Stimulated activated naive CD8-positive, alpha-beta T cell treated with anti-CD3 and anti-CD28 coated beads, Interleukin-15, Interleukin-2, amounts not matched to agents 100 ng/mL and 50 ng/mL, for 24 hours (primary cell): Measurements from ENCODE around the gene EXOC4.
"Not testable (repeated sequence)": the region's sequence is repeated elsewhere in the genome, so short reads cannot be mapped to it uniquely, and the experiment has no call there.

ENCODE experiments used
- H3K27ac Mint-ChIP-seq: one replicate; pipeline ENCODE4 v1.8.0; 2021; ENCODE audit warnings: mild to moderate bottlenecking, mixed read lengths
- H3K27me3 Mint-ChIP-seq: one replicate; pipeline ENCODE4 v1.8.0; 2021; ENCODE audit warnings: mixed read lengths
- H3K36me3 Mint-ChIP-seq: one replicate; pipeline ENCODE4 v1.8.0; 2021; ENCODE audit warnings: low read depth, mixed read lengths
- H3K4me1 Mint-ChIP-seq: one replicate; pipeline ENCODE4 v1.8.0; 2021; ENCODE audit warnings: low read depth, mixed read lengths
- H3K4me3 Mint-ChIP-seq: one replicate; pipeline ENCODE4 v1.8.0; 2021; ENCODE audit warnings: mild to moderate bottlenecking, mixed read lengths
- H3K9me3 Mint-ChIP-seq: one replicate; pipeline ENCODE4 v1.8.0; 2021; ENCODE audit warnings: mixed read lengths

The EXOC4 gene

DNA sequence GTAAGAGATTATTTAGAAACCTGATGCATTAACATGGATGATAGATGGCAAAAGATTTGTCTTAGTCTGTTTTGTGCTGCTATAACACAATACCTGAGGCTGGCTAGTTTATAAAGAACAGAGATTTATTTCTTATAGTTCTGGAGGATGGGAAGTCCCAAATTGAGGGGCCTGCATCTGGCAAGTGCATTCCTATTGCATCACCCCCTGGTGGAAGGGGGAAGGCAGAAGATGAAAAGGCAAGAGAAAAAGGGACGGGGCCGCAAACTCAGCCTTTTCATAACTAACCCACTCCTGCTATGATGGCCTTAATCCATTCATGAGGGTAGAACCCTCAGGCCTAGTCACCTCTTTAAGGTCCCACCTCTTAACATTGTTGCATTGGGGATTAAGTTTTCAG, 720.8 kb downstream of the EXOC4 start:
- peaks cover 9% of the 10 kb centered on the region for H3K36me3 Mint-ChIP-seq
- no peak overlapping the region for H3K27ac Mint-ChIP-seq
- H3K4me3 Mint-ChIP-seq = no peak overlapping the region
- peaks cover 5% of the 10 kb centered on the region for H3K9me3 Mint-ChIP-seq
- no peaks in the 10 kb centered on the region for H3K27me3 Mint-ChIP-seq
- H3K4me1 Mint-ChIP-seq = no peaks in the 10 kb centered on the region

DNA sequence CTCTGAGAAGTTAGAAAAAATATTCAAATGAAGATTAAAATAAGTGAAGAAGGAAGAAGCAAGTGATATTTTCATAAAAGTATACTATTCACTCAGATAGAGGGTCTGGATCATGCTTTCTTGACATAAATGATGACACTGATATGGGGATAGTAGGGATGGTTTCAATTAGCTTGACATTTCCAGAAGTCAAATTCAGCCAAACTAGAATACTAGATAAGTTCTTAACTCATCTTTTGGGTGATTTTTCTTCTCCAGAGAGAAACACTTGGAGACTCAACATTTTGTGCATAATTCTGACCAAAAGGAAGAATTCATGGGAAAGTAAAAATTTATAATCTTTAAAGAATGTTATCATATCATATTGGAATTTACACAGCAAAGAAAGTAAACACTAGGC, 722.3 kb downstream of the EXOC4 start:
- no peak overlapping the region for H3K27ac Mint-ChIP-seq
- no peaks in the 10 kb centered on the region for H3K4me1 Mint-ChIP-seq
- H3K36me3 Mint-ChIP-seq = peaks cover 5% of the 10 kb centered on the region
- H3K9me3 Mint-ChIP-seq = peaks cover 4% of the 10 kb centered on the region
- H3K27me3 Mint-ChIP-seq = no peaks in the 10 kb centered on the region
- no peak overlapping the region for H3K4me3 Mint-ChIP-seq

DNA sequence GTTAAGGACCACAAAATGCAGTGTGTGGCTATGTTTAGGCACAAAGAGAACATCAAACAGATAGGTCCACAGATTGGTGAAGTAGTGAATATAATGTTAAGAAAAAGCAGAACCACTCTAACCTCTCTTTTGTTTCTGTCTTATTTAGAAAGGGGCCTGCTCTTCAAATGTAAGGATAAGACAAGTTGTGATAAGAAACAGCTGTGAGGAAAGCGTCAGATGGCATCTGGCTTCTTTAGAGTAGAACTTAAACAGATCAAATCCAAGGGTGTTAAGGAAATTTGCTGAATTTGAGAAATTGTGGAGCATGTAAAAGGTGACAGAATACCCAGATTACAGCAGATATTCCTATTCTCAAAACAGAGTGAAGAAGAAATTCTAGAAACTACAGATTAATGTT, 723.3 kb downstream of the EXOC4 start:
- Mint-ChIP-seq H3K27ac (no peak overlapping the region), H3K27me3 (no peaks in the 10 kb centered on the region), H3K4me3 (no peak overlapping the region), H3K9me3 (peaks cover 5% of the 10 kb centered on the region), H3K4me1 (no peaks in the 10 kb centered on the region), H3K36me3 (peaks cover 6% of the 10 kb centered on the region)

DNA sequence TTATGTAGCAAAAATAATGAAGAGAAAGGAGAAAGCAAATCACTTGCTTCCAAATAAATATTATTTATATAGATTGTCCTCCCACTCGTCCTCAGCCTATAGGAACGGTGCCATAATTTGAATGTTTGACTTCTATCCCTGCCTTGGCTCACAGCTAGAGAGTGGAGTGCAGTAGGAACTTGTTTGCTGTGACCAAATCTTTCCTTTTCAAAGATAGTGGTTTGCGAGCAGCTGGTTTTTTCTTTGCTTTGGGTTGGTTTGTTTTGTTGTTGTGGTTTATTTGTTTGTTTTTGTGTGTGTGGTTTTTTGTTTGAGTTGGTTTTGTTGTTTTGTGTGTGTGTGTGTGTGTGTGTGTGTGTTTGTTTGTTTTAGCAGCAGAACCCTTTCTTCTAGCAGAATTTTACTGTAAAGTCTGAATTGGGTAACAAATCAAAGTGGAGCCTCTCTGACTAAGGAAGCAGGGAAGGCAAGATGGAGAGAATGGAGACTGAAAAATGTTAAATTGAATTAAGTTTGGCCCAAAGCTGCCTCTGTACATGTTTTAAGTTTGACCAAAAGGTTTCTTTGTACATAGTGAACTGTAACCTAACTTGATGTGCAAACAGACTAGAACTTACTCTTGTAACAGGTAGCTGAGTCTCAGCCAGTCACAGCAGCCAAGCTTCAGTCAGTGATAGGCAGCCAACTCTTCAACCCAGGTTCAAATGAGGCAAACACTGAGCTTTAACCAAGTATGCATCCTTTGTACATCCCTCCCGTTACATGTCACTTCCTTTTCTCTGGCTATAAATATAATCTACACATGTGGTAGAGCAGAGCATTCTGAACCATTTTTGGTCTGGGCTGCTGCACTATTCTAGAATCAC, 724.8 kb downstream of the EXOC4 start:
- no peaks in the 10 kb centered on the region for H3K4me1 Mint-ChIP-seq
- H3K36me3 Mint-ChIP-seq = peaks cover 6% of the 10 kb centered on the region
- H3K27me3 Mint-ChIP-seq = no peaks in the 10 kb centered on the region
- H3K27ac Mint-ChIP-seq = no peak overlapping the region
- no peak overlapping the region for H3K4me3 Mint-ChIP-seq
- H3K9me3 Mint-ChIP-seq = peaks cover 5% of the 10 kb centered on the region

DNA sequence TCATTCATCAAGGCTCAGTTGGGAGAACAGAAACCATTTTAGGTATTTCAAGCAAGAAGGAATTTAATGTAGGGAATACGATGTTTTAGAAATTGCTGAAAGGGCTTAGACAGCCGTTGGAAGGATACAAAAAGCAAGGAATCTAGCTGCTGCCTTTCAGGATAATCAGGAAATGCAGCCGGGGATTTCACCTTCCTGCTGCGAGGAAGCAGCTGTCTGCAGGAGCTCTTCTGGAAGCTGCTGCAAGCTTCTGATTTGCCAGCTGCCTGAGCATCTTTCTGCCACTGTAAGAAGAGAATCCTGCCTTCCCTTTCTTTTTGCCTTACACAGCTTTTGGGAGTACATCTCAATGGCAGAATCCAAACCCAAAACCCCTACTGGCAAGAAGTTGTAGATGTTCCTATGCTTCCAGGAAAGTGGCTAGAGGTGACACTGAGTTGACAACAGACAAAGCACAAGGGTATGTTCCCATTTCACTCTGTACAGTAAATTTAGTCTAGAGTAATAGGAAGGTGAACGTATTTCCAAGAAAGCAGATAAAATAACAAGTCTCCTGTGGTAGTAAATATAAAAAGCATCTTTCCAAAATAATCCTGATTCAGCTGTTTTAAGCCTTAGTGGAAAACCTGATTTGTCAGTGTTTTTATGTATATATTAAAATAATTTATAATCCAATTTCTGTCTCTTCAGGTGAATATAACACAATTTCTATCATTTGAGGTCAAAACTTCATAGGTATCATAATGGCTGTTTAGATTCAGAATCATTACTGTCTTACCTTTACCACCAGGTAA, 725.8 kb downstream of the EXOC4 start:
- no peaks in the 10 kb centered on the region for H3K27me3 Mint-ChIP-seq
- peaks cover 5% of the 10 kb centered on the region for H3K9me3 Mint-ChIP-seq
- peaks cover 6% of the 10 kb centered on the region for H3K36me3 Mint-ChIP-seq
- no peak overlapping the region for H3K27ac Mint-ChIP-seq
- H3K4me1 Mint-ChIP-seq = no peaks in the 10 kb centered on the region
- no peak overlapping the region for H3K4me3 Mint-ChIP-seq

DNA sequence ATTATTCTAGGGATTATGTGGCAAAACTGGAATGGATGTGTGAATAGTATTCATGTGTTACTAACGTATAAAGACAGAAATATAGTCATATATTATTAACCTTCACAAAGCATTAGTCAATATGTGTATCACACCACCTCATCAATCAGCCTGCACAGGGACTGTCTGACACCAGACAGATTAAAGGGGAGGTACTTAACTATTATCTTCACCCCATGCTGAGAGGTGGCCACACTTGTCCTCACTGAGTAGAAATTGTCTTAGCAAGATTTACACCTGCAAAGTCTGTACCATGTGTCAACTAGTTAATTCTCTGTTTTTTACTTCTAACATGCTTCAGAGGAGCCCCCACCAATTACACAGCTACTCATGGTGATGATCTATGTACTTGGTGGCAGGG, 727.9 kb downstream of the EXOC4 start:
- no peaks in the 10 kb centered on the region for H3K4me1 Mint-ChIP-seq
- peaks cover 6% of the 10 kb centered on the region for H3K36me3 Mint-ChIP-seq
- H3K4me3 Mint-ChIP-seq = no peak overlapping the region
- H3K9me3 Mint-ChIP-seq = peaks cover 5% of the 10 kb centered on the region
- H3K27ac Mint-ChIP-seq = no peak overlapping the region
- H3K27me3 Mint-ChIP-seq = no peaks in the 10 kb centered on the region

DNA sequence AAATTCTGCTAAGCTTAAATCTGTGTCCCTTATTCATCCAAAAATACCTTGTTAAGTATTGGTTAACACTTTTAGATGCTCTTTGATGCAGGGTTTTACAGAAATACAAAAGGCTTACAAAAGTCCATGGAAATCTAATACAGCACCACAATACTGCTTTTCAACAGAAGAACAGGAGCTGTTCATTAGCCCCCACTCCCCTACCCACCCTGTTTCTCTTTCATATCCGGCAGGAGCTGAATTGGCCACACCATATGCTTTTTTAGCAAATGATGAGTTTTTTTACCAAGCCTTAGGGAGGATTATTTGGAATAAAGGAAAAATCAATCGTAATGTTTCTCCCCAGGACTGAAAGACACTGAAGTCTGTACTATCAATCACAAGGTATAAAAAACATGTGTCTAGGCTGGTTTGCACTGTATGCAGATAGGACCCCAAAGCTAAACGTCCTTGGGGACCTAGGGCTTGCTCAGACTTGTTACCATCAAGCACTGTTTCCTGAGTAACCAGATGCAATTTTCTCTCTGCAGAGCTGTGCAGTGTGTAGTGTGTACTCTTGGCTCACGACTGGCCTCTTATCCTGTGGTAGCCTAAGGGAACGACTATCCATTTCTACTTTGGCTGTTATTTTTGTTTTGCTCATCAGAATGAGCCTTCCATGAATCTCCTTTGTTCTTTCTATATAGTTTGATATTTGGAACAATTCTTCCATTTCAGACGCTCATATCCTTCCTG, 731.0 kb downstream of the EXOC4 start:
- Mint-ChIP-seq H3K27ac (no peak overlapping the region), H3K36me3 (peaks cover 6% of the 10 kb centered on the region), H3K4me3 (no peak overlapping the region), H3K27me3 (no peaks in the 10 kb centered on the region), H3K9me3 (peaks cover 5% of the 10 kb centered on the region), H3K4me1 (no peaks in the 10 kb centered on the region)

DNA sequence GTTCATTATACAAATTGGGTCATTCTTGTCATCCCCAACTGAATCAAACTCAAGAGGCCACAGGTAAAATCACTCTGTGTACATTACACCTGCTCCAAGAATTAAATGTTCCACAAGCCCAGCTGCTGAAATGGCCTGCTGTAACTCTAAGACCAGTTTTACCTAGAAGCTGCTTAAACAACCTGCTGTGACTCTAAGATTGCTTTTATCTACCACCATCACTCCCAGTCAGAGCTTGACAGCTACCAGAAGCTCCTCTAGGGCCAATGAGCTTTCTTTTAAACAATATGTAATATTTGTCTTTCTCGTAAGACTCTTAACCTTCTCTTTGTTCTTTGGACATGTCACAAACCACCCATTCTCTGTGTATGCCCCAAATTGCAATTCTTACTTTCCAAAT, 732.4 kb downstream of the EXOC4 start:
- Mint-ChIP-seq H3K4me3 (no peak overlapping the region), H3K4me1 (no peaks in the 10 kb centered on the region), H3K27ac (no peak overlapping the region), H3K36me3 (no peaks in the 10 kb centered on the region), H3K27me3 (no peaks in the 10 kb centered on the region), H3K9me3 (no peaks in the 10 kb centered on the region)

DNA sequence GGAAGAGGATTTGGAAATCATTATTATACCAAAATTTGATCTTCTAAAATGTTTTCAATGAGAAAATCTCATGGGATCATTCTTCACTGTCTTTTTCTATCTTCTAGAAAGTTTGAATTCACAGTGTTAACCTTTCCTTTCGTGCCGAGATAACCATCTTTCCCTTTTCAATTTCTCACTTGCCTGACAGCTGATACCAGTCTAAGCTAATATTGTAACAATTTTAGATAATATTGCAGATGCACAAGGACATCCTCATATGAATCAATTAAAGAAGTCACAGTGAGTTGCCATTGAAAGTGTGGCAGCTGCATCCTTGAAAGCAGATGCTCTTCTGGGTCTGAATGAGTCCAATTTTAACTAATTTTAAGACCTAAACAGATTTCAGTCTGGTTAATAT, 734.7 kb downstream of the EXOC4 start:
- Mint-ChIP-seq H3K4me3 (no peak overlapping the region), H3K36me3 (no peaks in the 10 kb centered on the region), H3K27ac (no peak overlapping the region), H3K9me3 (no peaks in the 10 kb centered on the region), H3K4me1 (no peaks in the 10 kb centered on the region), H3K27me3 (no peaks in the 10 kb centered on the region)

DNA sequence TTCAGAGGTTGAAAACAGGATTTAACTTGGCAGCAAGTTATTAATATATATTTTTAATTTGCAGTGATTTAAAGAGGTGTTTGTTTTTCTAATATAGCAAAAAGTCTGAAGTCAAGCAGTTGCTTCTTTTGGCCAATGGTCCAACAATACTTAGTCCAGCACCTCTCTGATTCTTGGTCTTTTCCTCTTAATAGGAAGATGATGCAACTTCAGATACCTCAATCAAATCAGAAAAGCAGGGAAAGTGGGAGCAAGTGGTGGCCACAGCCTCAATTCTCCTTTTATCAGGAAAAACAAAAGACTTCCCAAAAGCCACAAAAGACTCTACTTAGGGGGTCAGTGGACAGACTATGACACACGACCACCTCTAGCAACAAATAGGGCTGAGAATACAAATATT, 740.7 kb downstream of the EXOC4 start:
- H3K9me3 Mint-ChIP-seq = no peaks in the 10 kb centered on the region
- H3K4me3 Mint-ChIP-seq = no peak overlapping the region
- no peaks in the 10 kb centered on the region for H3K4me1 Mint-ChIP-seq
- H3K27me3 Mint-ChIP-seq = no peaks in the 10 kb centered on the region
- H3K27ac Mint-ChIP-seq = no peak overlapping the region
- H3K36me3 Mint-ChIP-seq = peaks cover 17% of the 10 kb centered on the region

DNA sequence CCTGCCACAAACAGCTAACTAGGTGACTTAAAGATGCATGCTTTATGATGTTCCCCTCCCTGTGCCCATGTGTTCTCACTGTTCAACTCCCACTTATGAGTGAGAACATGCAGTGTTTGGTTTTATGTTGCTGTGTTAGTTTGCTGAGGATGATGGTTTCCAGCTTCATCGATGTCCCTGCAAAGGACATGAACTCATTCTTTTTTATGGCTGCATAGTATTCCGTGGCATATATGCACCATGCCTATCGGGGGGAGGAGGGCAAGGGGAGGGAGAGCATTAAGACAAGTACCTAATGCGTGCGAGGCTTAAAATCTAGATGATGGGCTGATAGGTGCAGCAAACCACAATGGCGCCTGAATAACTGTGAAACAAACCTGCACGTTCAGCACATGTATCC, 741.2 kb downstream of the EXOC4 start:
- not testable (repeated sequence) for H3K9me3 Mint-ChIP-seq, H3K4me3 Mint-ChIP-seq, H3K4me1 Mint-ChIP-seq, H3K27ac Mint-ChIP-seq, H3K27me3 Mint-ChIP-seq
- H3K36me3 Mint-ChIP-seq = peaks cover 21% of the 10 kb centered on the region

DNA sequence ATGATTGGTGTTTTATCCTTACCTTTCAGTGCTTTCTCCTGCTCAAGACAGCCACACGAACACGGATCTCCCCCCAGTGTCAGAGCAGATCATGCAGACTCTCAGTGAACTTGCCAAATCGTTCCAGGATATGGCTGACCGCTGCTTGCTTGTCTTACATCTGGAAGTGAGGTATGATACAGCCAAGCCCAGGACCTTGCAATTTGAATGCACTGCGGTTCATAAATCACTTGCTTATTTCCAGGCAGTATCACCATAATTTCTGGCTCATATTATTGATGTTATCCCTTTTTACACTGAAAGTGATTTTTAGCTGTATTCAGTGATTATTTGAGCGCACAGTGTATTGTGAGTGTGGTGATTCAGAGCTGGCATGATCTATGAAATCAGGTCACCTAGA, 744.6 kb downstream of the EXOC4 start:
- H3K36me3 Mint-ChIP-seq = peaks cover 42% of the 10 kb centered on the region
- H3K9me3 Mint-ChIP-seq = no peaks in the 10 kb centered on the region
- no peak overlapping the region for H3K27ac Mint-ChIP-seq
- H3K4me3 Mint-ChIP-seq = no peak overlapping the region
- no peaks in the 10 kb centered on the region for H3K27me3 Mint-ChIP-seq
- H3K4me1 Mint-ChIP-seq = no peaks in the 10 kb centered on the region

DNA sequence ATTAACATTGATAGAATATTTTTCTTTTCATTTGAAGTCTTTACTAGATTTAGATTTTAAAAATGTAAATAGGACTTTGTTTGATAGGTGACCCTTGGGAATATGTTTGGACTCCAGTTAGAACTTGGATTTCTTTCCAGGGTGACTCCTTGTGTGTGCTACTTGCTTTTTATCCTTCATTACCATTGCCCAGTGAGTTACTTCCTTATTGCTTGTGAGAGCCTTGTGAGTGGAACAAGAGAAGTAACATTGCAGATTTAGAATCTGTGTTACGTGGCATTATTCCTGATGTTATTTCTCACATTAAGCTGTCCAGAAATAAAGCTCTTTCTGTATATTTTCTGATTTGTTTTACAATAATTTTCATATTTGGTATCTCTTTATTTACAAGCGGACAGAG, 746.3 kb downstream of the EXOC4 start:
- H3K4me1 Mint-ChIP-seq = no peaks in the 10 kb centered on the region
- no peak overlapping the region for H3K4me3 Mint-ChIP-seq
- H3K27ac Mint-ChIP-seq = no peak overlapping the region
- H3K27me3 Mint-ChIP-seq = no peaks in the 10 kb centered on the region
- no peaks in the 10 kb centered on the region for H3K9me3 Mint-ChIP-seq
- H3K36me3 Mint-ChIP-seq = peaks cover 38% of the 10 kb centered on the region

DNA sequence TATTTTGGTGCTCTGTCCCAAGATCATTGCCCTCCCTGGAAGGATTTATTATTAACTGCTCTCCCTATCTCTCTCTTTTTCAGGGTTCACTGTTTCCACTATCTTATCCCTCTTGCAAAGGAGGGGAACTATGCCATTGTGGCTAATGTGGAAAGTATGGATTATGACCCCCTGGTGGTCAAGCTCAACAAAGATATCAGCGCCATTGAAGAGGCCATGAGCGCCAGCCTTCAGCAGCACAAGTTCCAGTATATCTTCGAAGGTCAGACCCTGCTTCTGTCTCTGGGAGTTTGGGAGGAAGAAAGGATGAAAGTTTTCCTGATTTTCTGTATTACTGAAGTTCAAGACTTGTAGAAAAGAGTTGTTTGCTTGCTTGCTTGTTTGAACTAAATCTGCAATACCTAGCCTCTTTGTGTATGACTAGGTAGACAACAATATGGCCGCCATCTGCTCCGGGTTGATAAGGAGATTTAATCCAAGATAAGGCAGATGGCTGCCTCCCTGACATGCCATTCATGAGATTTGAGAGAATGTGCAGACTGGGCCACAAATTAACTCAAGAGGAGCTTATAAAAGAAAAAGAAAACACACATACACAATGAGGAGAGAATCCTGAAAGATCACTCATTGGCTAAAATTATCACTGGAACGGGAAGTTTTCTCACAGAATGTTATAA, 752.1 kb downstream of the EXOC4 start:
- Mint-ChIP-seq H3K36me3 (peaks cover 53% of the 10 kb centered on the region), H3K27me3 (no peaks in the 10 kb centered on the region), H3K4me3 (no peak overlapping the region), H3K9me3 (no peaks in the 10 kb centered on the region), H3K4me1 (no peaks in the 10 kb centered on the region), H3K27ac (no peak overlapping the region)
